ENCODE data around the gene VPS18. TPM values are rescaled to one million over a fixed set of nuclear protein-coding genes. Genes with fewer than 3 reads are reported as not detected.

The VPS18 gene
- total RNA-seq, 2 donors from 2014 or later: 13.6 to 18.4 TPM

DNA sequence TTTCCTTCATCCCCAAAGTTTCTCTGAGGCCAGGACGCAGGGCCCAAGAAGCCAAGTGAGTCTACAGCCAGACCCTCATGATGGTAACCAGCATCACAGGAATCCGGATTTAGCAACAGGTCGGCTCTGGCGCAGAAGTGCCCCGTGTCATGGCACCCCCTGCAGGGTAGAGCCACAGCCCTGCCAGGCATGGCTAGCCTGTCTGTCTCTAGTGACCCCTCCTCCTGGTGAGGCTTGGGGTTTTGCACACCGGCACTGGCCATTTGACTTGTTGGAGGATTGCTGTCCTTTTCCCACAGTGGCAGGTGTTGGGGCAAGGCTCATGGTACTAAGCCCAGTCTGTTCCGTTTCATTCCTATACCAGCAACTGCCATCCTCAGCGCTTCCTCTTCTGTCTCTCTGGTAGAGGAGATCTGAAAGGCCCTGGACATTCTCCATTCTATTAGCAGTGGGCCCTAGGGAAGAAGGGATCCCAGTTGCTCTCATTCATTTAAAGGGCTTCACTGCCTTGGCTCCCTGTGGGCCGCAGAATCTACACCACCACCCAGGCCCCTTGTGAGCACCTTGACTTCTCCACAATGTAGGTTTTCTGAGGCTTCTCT lies 49.6 kb downstream of the VPS18 start:
- Mint-ChIP-seq H3K4me3 (peak overlapping the region; percentile 36), H3K4me1 (peaks cover 24% of the 10 kb centered on the region), H3K27me3 (peaks cover 5% of the 10 kb centered on the region), H3K36me3 (ENCODE audit: low read depth) (no peaks in the 10 kb centered on the region), H3K27ac (no peak overlapping the region)
- no peaks in the 10 kb centered on the region for H3K9me3 ChIP-seq (ENCODE audit: control insufficient read depth, low read length, poor library complexity, severe bottlenecking)
- ATAC-seq: no peak
- DNase-seq: no peak

DNA sequence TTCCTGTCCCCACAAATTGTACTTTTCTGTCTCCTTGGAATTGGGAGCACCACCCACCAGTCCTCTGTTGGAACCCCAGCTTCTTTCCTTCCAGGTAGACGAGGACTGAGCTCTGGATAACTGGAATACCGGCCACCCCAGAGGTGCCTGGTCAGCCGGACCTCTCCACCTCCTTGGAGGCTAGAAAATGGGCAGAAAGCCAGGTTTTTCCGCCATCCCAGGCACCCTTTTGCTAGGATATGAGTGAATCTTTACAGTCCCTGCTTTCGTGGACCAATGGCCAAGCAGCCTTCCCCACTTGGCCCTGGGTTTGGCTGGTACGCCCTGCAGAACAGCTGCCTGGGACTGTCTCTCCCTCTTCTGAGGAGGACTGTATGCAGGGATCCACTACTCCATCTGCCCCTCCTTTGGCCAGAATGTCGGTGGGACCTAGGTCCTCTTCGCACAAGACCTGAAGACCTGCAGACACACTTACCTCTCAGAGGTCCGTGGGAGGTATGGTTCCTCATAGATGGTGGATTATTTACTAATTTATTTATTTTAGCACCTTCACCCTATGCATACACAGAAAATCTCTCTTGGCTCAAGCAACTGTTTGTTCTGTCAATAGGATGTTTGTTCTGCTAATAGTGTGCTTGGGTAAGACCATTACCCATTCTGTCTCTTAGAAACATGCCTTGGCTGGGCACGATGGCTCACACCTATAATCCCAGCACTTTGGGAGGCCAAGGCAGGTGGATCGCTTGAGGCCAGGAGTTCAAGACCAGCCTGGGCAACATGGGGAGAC lies 50.5 kb downstream of the VPS18 start:
- Mint-ChIP-seq H3K36me3 (ENCODE audit: low read depth) (no peaks in the 10 kb centered on the region), H3K4me3 (no peak overlapping the region), H3K27ac (no peak overlapping the region), H3K4me1 (peaks cover 20% of the 10 kb centered on the region), H3K27me3 (peaks cover 13% of the 10 kb centered on the region)
- H3K9me3 ChIP-seq (ENCODE audit: control insufficient read depth, low read length, poor library complexity, severe bottlenecking): no peaks in the 10 kb centered on the region
- ATAC-seq (no peak), DNase-seq (no peak)

DNA sequence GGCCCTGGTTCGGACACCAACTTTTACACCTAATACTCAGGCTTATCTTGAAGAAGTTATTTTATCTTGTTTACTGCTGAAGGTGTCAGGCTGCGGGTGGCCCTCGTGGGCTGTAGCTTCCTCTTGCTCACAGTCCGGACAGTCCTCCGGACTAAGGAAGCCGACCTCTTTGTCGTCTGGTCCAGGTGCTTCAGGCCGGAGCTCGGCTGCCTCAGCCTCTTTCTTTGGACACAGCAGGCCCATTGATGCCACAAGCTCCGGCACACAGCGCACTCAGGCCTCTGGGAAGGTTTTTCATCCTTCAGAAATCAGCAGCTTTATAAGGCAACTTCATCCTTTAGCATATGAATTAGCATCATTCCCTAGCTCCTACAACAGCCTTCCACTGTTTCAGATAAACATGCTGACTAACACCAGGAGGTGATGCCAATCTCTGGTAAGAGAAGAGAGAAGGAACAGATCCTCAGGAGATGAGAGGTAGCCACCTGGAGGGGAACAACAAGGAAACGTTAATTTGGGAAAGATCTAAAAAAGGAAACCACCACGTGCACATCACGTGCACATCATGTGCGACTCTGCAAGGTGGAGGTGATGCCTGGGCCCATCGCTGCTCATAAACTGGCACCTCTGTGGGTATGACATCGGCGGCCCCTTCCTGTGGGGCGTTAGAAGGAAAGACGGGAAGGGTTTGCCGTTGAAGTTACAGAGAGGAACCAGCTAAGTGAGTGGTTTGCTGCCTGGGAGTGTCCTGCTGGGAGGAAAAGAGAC lies 54.6 kb downstream of the VPS18 start:
- DNase-seq (no peak), ATAC-seq (no peak)
- no peaks in the 10 kb centered on the region for H3K36me3 Mint-ChIP-seq (ENCODE audit: low read depth)
- no peak overlapping the region for H3K27ac Mint-ChIP-seq
- H3K4me3 Mint-ChIP-seq: peak overlapping the region; percentile 31
- no peaks in the 10 kb centered on the region for H3K9me3 ChIP-seq (ENCODE audit: control insufficient read depth, low read length, poor library complexity, severe bottlenecking)
- H3K27me3 Mint-ChIP-seq: peaks cover 15% of the 10 kb centered on the region
- peaks cover 8% of the 10 kb centered on the region for H3K4me1 Mint-ChIP-seq

DNA sequence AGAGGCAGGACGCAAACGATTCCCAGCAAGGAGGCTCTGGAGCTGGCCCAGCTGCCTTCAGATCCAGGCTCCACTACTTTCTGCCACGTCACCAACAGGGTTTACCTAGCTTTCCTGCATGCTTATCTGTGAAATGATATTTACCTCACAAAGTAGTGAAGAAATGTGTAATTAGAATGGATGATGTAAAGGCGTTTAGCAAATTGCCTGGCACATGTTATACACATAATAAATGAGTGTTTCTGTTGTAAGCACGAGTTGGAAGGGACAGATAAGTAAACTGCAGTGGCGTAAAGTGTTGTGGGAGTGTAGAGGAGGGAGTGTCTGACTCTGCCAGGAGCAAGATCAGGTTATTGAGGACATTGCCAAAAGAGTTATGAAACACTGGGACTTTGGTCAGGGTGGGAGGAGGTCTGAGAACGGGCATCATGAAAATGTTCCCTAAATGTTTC lies 55.5 kb downstream of the VPS18 start:
- H3K9me3 ChIP-seq (ENCODE audit: control insufficient read depth, low read length, poor library complexity, severe bottlenecking): no peaks in the 10 kb centered on the region
- no peak overlapping the region for H3K27ac Mint-ChIP-seq
- no peak overlapping the region for H3K4me3 Mint-ChIP-seq
- H3K4me1 Mint-ChIP-seq: peaks cover 16% of the 10 kb centered on the region
- H3K27me3 Mint-ChIP-seq: peaks cover 15% of the 10 kb centered on the region
- DNase-seq (no peak), ATAC-seq (no peak)
- H3K36me3 Mint-ChIP-seq (ENCODE audit: low read depth): no peaks in the 10 kb centered on the region

DNA sequence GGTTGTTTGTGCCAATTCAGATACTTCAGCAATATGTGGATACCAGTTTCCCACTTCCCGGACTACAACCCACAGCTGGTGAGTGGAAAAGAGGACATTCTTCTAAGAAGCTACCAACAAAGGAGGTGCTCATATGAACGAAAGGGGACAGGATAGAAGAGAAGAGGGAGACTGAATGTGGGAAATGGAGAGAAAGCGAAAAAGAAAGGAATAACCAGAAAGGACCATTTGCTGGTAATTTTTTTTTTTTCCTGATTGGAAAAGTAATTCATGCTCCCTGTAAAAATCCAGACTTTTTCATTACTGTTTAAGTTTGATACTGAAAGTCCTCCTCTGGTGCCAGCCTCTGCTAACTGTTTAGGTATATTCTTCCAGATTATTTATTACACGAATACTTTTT lies 57.5 kb downstream of the VPS18 start:
- no peaks in the 10 kb centered on the region for H3K36me3 Mint-ChIP-seq (ENCODE audit: low read depth)
- ATAC-seq: no peak

DNA sequence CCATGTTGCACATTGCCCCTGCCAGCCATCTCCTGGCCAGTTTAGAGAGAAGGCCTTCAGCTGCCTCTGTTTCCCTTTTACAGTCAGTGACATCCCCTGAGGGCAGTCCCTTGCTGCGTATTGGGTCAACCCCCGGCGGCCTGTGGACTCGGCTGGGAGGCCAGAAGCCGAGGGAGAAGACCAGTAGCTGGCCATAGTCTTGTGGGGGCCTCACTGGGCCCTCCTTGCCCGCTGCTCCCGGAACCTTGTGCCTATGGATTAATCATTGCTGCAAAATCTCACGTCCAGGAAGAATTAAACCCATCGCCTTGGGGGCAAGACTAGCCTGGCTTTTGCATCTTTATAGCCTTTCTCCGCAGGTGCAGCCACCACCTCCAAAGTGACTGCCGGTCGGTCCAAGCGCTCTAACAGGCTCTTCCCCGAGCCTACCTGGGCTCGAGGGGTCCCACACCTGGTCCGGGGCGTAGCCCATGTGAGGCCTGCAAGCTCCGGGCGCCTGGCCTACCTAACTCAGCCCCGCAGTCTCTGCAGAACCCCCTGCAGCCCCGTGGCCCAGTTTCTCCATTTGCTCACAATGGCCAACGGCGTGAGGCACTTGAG lies 58.2 kb downstream of the VPS18 start:
- peaks cover 21% of the 10 kb centered on the region for H3K4me1 Mint-ChIP-seq
- peaks cover 19% of the 10 kb centered on the region for H3K27me3 Mint-ChIP-seq
- no peak overlapping the region for H3K27ac Mint-ChIP-seq
- DNase-seq: no peak
- H3K4me3 Mint-ChIP-seq: peak overlapping the region; percentile 92
- H3K9me3 ChIP-seq (ENCODE audit: control insufficient read depth, low read length, poor library complexity, severe bottlenecking): no peaks in the 10 kb centered on the region
- H3K36me3 Mint-ChIP-seq (ENCODE audit: low read depth): no peaks in the 10 kb centered on the region
- ATAC-seq: no peak

More for the DNA sequence above, 57.5 kb downstream of the VPS18 start:
- H3K9me3 ChIP-seq (ENCODE audit: control insufficient read depth, low read length, poor library complexity, severe bottlenecking): no peaks in the 10 kb centered on the region
- H3K4me1 Mint-ChIP-seq: peaks cover 21% of the 10 kb centered on the region
- H3K27me3 Mint-ChIP-seq: peaks cover 19% of the 10 kb centered on the region
- no peak overlapping the region for H3K27ac Mint-ChIP-seq
- peak overlapping the region; percentile 49 for H3K4me3 Mint-ChIP-seq
- no peak for DNase-seq

DNA sequence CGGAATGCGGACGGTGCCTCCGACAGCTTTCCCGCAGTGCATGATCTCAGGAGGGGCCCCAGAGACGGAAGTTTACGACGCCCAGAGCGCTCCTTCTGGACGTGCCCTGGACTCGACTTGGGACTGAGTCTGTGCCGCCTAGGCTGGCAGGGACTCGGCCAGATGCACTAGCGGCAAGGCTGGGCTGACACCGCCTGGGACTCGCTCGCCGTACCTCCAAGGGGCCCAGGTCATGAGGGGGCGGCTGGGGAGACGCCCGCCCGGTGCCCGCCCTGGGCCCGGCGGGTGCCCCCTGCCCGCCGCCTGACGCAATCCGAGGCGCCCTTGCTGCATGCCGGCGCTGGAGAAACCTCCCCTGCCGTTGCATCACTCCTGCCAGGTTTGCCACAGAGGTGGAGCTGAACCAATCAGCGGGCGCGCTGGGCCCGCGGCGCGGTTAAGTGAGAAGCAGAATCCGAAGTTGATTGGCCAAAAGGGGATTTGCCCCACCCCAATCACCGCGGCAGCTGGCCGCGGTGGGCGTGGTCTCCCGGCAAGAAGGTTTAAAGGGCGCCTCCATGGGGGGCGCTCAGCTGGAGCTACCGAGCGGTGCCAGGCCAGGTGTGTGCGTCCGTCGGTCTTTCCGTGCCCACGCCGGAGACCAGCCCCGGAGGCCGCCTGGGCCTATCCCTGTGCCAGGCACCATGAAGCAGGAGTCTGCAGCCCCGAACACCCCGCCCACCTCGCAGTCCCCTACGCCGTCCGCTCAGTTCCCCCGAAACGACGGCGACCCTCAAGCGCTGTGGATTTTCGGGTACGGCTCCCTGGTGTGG lies 58.9 kb downstream of the VPS18 start, which contains the start of gene CHAC1:
TSS of gene CHAC1 (plus strand) at position 571 of the 812 bp plus-strand sequence. CDS start at position 684, 113 bp downstream.
- ATAC-seq: peak; percentile 98
- Mint-ChIP-seq H3K4me3 (peak within 1 kb of the TSS; percentile 92), H3K27me3 (peaks cover 22% of the 10 kb centered on the region), H3K36me3 (ENCODE audit: low read depth) (no peaks in the 10 kb centered on the region), H3K4me1 (peaks cover 22% of the 10 kb centered on the region), H3K27ac (peak within 1 kb of the TSS; percentile 45)
- no peaks in the 10 kb centered on the region for H3K9me3 ChIP-seq (ENCODE audit: control insufficient read depth, low read length, poor library complexity, severe bottlenecking)
- DNase-seq: peak; percentile 89 to 93 (median 90)

Other genes starting within 250 kb of the VPS18 start
- 1 to 10 TPM; 1.5 to 2.0 TPM for gene RAD51, start 199.3 kb upstream of the VPS18 start, total RNA-seq
- 10 to 100 TPM; 31.4 to 33.1 TPM for gene RMDN3, start 139.2 kb upstream of the VPS18 start, total RNA-seq
- gene GCHFR, start 130.4 kb upstream of the VPS18 start, total RNA-seq: 10 to 100 TPM; 16.4 to 20.5 TPM
- gene C15orf62, start 124.5 kb upstream of the VPS18 start, total RNA-seq: 1 to 10 TPM in 1 of 2 donors, under 1 TPM in 1; 0.89 to 1.2 TPM
- 10 to 100 TPM; 19.5 to 22.7 TPM for gene ZFYVE19, start 87.4 kb upstream of the VPS18 start, total RNA-seq
- gene DNAJC17, start 87.0 kb upstream of the VPS18 start, total RNA-seq: 10 to 100 TPM; 24.1 to 27.7 TPM
- gene PPP1R14D, start 65.7 kb upstream of the VPS18 start, total RNA-seq: not detected
- gene SPINT1, start 50.4 kb upstream of the VPS18 start, total RNA-seq: 1 to 10 TPM; 2.5 to 4.1 TPM
- gene RHOV, start 20.2 kb upstream of the VPS18 start, total RNA-seq: under 1 TPM in 1 of 2 donors, not detected in 1; 0.18 TPM
- not detected for gene DLL4, start 34.9 kb downstream of the VPS18 start, total RNA-seq
- under 1 TPM; 0.35 to 0.70 TPM for gene CHAC1, start 59.0 kb downstream of the VPS18 start, total RNA-seq
- 10 to 100 TPM; 28.5 to 37.5 TPM for gene INO80, start 221.8 kb downstream of the VPS18 start, total RNA-seq